HG02943 (cell line): ENCODE results near the gene PLCL2.

Experiments
- ATAC-seq: cut with Tn5 transposase; IDR thresholded peaks from one replicate; pipeline ENCODE4 v1.9.1; 2021; ENCODE audit warnings: mild to moderate bottlenecking, low read depth, moderate library complexity; ENCODE audit not compliant: unreplicated experiment

Gene PLCL2

GRCh38 chr3:16888785-16889607, 4.2 kb downstream of the PLCL2 start:
- ATAC-seq, result peak; percentile 52

- no peak for ATAC-seq
Observed at GRCh38 chr3:16890597-16891333, 6.0 kb downstream of the PLCL2 start.

GRCh38 chr3:16893618-16894200, 9.0 kb downstream of the PLCL2 start:
- ATAC-seq, result no peak

- no peak for ATAC-seq
Observed at GRCh38 chr3:16896094-16896627, 11.4 kb downstream of the PLCL2 start.

- no peak for ATAC-seq
Observed at GRCh38 chr3:16896820-16897219, 12.1 kb downstream of the PLCL2 start.

GRCh38 chr3:16897254-16897926, 12.6 kb downstream of the PLCL2 start:
- peak; percentile 86 for ATAC-seq

GRCh38 chr3:16898595-16899395, 14.0 kb downstream of the PLCL2 start:
- ATAC-seq, result no peak

- no peak for ATAC-seq
Observed at GRCh38 chr3:16899919-16900318, 15.2 kb downstream of the PLCL2 start.

- no peak for ATAC-seq
Observed at GRCh38 chr3:16900779-16901440, 16.2 kb downstream of the PLCL2 start.

- ATAC-seq, result no peak
Observed at GRCh38 chr3:16904423-16905417, 20.0 kb downstream of the PLCL2 start.

- ATAC-seq, result no peak
Observed at GRCh38 chr3:16905704-16906103, 20.9 kb downstream of the PLCL2 start.

- ATAC-seq, result no peak
Observed at GRCh38 chr3:16906682-16907081, 21.9 kb downstream of the PLCL2 start.

- ATAC-seq, result no peak
Observed at GRCh38 chr3:16907243-16907642, 22.5 kb downstream of the PLCL2 start.

- ATAC-seq, result no peak
Observed at GRCh38 chr3:16908016-16908807, 23.5 kb downstream of the PLCL2 start.

GRCh38 chr3:16908896-16909295, 24.1 kb downstream of the PLCL2 start:
- ATAC-seq, result no peak

GRCh38 chr3:16909802-16910201, 25.0 kb downstream of the PLCL2 start:
- no peak for ATAC-seq

GRCh38 chr3:16910207-16910606, 25.5 kb downstream of the PLCL2 start:
- ATAC-seq, result no peak
